ENCODE data around the gene PIAS4.
"Not testable (repeated sequence)": the region's sequence is repeated elsewhere in the genome, so short reads cannot be mapped to it uniquely, and the experiment has no call there.

PIAS4 gene, protein sequence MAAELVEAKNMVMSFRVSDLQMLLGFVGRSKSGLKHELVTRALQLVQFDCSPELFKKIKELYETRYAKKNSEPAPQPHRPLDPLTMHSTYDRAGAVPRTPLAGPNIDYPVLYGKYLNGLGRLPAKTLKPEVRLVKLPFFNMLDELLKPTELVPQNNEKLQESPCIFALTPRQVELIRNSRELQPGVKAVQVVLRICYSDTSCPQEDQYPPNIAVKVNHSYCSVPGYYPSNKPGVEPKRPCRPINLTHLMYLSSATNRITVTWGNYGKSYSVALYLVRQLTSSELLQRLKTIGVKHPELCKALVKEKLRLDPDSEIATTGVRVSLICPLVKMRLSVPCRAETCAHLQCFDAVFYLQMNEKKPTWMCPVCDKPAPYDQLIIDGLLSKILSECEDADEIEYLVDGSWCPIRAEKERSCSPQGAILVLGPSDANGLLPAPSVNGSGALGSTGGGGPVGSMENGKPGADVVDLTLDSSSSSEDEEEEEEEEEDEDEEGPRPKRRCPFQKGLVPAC

DNA sequence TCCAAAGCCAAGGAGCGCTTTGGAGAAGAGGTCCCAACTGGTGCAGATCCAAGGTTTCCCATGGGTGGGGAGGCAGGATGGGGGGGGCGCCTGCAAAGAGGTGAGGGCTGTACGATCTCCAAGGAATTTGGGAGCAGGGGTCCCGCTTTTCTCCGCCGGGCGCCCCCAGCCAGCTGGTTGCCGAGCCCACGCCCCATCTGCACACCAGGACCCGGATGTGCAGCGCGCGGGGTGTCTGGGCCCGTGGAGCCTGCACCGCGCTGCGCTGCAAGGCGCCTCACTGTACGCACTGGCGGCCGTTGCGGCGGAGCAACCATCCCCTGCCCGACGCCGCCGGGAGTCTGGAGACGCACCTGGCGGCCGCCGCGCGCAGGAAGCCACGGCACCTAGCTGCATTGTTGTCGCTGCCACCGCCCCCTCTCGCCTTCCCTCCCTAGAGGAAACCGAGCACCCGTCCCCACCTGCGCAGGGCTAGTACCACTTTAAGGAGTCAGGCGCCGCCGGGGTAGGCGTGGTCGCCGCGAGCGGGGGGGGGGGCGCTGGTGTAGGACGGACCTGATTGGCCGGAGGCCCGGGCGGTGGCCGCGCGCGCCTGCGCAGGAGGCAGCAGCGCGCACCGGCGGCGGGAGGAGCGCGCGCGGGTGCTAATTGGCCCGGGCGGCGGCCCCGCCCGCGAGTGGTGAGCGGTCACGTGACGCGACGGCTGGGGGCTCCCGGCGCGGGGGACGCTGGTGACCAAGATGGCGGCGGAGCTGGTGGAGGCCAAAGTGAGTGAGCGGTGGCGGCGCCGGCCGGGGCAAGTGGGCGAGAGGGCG is at the start of gene PIAS4:
Gene PIAS4, plus strand, starts transcription at position 716 of the 815 bp plus-strand sequence. Its CDS starts 25 bp downstream, at position 741.
- DNase-seq, result peak; percentile 97

DNA sequence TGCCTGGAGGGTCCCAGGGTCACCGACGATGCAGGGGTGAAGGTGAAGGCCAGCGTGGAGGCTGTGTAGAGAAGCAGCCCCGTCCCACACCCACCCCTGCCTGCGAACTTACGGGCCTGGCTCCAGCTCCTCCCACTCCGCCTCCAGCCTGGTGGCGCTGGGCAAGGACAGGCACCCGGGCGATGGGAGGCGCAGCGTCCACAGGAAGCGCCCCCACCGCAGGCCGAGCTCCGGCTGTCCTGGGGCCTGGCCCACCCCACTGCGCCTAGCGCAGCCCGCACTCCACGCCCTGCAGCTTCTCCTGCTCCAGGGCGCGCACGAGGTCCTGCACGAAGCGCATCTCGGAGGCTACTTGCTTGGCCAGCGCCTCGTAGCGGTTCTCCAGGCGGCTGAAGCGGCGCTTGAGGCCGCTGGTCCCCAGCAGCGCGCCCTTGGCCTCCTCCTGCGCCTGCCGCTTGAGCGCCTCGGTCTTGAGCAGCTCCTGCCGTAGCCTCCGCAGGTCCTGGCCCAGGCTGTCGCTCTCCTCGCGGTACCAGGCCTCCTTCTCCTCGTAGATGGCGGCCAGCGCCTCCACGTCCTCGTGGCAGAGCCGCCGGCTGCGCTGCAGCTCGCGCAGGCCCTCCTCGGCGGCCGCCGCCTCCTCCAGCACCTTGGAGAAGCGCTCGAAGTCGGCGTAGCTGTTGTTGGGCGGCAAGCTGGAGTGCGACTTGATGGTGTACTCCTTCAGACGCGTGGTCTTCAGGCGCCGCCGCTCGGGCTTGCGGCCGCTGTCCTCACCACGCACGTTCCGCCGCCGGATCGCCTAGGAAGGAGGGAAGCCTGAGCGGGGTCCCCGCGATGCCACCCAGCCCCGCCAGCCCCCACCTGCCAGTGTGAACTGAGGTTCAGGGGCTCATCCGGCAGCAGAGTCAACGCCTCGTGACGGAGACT is 48.4 kb upstream of the PIAS4 start:
- no peak for DNase-seq

DNA sequence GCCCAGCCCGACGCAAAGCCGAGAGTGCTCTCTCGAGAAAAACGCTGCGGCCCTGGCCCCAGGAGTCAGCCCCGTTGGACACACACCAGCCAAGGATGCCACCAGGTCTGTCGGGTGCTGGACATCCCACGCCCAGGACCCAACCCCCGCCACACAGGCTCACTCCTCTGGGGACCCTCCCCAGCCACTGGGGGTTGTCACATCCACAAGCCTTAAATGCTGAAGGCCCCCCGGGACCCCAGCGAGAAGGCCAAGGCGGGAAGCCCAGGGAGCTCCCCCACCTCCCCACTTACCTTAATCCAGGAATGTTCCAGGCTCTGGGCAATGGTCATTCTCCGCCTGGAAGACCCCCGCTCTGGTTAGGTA is 47.8 kb upstream of the PIAS4 start:
- no peak for DNase-seq

DNA sequence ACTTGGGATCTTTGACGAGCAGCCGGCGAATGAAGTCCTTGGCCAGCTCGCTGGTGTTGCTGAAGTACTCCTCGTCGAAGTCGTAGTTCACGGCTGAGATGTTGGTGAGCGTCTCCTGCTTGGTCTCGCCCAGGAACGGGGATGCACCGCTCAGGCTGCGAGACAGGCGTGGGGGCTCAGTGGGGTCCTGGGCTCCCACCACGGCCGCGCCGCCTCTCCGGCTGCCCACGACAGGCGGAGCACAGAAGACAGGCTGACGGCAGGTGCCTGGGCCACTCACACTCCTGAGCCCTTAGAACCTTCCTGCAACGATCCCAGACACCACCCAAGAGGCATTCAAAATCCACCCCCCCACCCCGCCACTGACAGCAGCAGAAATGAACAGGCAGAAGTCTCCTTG is 46.5 kb upstream of the PIAS4 start:
- no peak for DNase-seq

DNA sequence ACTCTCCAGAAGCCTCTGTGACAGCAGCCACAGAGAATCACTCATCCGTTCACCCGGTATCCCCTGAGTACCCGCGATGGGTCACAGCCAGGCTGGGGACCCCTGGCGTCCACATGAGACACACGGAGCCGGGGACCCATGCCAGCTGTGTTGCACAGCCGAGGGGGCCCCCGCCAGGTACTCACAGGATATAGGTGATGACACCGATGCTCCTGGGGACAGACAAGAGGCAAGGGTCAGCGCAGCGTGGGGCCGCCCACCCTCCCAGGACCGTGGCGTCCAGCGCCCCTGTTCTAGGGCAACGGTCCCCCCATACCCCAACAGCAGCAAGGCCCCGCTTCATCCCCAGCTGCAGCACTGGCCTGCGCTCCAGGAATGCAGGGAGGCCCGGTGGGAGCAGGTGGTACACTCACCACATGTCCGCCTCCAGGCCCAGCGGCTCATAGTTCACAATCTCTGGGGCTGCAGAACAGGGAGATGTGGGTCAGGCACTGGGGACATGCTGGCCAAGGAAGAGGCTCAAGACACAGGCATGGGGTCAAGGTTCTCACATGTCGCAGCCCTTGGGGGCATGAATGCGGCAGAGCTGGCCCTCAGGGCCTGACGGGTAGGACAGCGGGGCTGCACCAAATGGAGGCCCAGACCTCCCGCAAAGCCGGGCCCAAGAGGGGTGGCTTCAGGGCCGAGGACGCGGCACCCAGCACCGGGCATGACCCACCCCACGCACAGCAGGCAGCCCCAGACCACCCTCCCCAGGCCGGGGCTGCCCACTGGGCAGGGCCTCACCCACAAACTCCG is 43.9 kb upstream of the PIAS4 start:
- no peak for DNase-seq

DNA sequence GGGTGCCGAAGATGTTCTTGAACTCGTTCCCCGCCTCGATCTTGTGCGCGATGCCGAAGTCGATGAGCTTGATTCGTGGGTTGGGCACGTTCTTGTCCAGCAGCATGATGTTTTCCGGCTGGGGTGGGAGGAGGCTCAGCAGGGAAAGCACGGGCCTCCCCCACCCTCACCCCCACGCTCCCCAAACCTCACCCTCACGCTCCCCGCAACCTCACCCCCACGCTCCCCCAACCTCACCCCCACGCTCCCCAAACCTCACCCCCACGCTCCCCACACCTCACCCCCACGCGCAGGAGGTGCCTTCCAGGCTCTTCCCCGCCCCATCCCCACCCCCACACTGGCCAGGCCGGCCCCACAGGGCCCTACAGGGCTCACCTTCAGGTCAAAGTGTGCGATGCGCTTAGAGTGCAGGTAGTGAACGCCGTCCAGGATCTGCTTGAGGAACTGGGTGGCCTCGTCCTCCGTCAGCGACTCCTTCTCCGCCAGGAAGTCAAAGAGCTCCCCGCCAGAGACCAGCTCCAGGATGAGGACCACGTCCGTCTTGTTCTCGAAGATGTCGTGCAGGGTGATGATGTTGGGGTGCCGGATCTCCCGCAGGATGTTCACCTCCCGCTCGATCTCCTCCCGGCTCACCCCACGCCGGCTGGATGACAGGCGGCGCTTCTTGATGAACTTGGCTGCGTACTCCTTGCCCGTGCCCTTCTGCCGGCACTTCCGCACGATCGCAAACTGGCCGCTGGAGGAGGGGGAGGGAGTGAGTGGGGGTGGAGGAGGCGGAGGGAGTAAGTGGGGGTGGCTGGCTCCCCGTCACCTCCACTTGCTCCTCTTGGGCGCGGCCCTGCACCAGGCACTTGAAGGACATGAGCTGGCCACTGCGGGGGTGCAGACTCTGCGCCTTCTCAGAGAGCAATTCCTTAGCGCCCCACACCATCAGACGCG is 43.0 kb upstream of the PIAS4 start:
- no peak for DNase-seq

DNA sequence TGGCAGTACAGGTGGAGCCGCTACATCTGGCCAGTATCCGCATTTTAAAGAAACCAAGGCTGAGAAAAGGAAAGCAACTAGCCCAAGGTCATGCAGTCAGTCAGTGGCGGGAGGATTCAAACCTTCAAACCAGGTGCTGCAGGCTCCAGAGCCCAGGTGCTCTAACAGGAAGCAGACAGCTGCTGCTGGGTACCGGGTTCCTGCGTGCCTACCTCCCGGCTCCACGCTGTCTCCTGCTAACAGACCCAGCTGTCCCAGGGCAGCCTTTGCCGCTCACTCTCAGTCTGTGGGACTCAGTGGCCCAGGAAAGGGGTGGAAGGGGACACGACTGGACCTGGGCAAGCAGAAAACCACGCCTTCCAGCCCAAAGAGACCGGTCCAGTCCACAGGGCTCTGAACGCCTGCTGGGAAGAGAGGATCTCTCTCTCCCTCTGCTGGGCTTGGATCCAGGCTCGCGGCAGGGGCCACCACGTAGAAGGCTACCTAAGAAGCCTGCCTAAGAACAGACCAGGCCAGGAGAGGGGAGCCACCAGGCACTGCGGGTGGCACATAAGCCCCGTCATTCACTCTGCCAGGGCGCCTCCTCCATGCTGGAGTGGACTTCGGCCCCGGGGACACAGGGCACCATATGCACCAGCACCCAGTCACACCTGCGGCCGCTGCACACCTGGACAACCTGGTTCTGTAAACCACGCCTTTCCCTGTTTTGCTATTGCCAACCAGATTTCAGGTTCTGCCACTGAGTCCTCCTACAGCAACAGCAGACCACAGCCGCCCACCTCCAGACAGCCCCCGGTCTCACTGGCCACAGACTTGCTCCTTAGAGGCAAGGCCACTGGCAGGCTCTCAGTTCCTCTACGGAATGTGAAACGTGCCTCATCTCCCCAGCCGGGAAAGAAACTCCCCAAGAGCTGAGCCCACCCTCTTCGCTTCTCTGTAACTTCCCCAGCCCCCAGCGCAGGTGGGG is 41.2 kb upstream of the PIAS4 start:
- no peak for DNase-seq

DNA sequence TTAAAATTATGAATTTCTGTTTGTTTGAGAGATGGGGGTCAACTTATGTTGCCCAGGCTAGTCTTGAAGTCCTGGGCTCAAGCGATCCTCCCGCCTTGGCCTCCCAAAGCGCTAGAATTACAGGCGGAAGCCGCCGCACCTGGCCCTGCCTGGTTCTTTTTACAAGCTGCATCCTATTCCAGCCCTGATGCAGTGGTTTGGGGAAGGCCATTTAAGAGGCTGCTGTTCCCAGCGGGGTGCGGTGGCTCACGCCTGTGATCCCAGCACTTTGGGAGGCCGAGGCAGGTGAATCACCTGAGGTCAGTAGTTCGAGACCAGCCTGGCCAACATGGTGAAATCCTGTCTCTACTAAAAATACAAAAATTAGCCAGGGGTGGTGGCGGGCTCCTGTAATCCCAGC is 39.6 kb upstream of the PIAS4 start:
- not testable (repeated sequence) for DNase-seq

DNA sequence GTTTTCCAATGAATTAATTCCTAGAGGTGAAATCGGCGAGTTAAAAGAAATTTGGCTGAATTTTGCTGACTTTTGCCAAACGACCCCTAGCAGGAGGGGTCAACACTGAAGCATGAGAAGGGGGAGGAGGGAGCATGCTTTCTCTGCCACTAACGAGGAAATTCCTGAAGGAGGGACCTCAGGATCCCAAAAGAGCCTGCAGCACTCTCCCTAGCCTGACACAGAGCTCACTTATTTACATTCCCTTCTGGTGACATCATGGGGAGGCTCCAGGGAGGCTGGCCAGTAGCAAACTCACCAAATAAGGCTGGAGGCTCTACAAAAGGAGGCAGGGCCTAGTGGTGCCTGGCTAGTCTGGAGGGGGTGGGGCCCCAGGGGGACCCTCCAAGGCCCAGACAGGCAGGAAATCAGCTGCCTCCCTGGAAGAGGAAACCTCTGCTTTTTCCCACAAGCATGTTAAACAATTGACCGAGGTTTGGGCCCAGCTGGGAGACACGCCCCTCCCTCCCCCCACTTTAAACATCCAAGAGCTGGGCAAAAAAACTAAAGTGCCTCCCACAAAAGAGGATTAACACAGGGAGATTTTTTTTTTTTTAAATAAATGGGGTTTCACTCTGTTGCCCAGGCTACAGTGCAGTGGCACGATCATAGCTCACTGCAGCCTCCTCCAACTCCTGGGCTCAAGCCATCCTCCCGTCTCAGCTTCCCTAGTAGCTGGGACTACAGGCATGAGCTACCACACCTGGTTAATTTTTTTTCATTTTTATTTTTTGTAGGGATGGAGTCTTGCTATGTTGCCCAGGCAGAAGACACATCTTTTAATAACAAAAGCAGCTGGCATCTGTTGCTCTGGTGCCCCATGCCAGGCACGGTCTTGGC is 38.7 kb upstream of the PIAS4 start:
- DNase-seq, result peak; percentile 90

DNA sequence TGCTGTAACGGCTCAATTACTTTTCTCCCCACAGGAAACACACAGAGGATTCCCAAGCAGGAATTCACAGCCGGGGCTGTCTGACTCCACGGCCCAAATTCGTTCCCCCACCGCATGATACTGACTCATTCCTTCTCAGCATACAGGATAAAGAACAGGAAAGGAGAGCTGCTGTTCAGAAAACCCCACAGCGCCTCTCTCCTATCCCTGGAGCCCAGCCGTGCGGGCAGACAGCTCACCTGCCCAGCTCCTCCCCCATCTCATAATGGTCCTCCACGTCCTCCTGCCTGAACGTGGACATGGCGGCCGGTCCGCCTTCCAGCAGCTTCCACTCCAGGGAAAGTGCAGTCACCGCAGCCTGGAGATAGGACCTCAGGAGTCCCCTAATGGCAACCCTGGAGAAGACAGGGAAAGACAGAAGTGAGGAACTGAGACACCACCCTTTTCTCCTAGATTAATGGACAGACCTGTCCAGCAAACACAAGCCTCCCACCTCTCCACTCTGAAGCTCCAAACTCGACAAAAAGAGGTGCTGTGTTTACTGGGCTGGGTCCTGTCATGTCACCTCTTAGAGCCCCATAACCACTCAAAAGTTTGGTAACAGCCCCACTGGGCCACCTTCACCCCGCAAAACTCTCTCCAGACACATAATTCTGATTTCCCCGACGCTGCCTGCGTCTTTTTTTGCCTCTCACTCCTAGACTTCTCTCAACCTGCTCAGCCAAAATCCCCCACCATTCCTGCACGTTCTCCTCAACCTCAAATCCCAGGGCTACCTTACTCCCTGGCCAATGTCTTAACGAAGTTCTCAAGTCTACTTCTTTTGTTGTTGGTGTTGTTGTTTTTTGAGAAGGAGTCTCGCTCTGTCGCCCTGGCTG is 37.9 kb upstream of the PIAS4 start:
- no peak for DNase-seq

DNA sequence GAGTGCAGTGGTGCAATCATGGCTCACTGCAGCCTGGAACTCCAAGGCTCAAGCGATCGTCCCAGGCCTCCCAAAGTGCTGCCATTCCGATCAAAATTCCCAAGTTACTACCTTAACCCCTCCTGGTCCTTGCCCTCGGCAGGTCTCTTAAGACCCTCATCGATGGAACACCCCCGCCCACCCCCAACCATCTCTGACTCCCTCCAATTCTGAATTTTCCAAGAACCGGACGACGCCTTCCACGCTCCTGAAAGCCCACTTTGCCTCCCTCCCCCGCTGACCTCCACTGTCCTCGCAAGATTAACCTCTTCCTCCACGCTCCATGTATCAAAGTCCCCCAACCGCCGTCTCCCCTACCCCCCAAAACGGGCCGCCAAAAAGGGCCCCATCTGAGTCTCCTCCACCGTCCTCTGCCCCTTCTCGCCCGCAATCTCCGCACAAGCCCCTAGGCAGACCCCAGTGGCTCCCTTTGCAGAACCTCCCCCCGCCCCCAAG is 37.2 kb upstream of the PIAS4 start:
- no peak for DNase-seq

DNA sequence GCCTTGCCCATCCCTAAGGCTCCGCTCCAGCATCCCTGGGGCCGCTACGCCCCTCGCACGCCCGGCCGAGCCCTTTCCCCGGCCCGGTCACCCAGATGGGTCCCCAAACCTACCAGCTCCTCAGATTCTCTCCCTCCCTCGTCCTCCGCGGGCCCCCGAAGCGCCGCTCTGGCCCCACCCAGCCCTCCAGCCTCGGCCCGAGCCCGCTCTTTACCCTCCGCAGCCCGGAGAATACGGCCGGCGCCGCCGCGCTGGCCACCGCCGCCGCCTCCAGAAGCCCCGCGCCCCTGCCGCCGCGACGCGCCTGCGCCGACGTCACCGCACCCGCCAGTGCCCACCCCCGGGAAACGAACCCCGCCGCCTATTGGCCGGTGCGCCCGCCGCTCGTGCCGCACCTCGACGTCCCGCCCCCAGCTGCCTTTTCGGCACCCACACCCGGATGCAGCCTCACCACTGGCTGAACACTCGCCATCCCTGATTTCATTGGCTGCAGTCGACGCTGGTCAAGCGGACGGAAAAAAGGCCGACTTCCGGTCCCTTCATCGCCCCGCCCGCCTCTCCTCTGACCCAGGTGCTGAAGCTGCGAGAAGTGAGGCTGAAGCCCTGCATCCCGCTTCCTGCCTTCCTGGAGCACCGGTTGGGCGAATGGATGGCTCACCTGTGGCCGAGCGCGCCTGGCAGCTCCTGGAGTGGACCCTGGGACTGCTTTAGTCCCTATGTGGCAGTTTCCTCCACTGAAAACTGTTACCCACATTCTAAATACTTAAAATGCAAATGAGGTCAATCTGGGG is 36.5 kb upstream of the PIAS4 start, which contains the start of gene DAPK3:
Gene DAPK3, minus strand, starts transcription at position 292 of the 791 bp plus-strand sequence. CDS start 1,364 bp downstream, outside the sequence.
- peak; percentile 98 for DNase-seq

DNA sequence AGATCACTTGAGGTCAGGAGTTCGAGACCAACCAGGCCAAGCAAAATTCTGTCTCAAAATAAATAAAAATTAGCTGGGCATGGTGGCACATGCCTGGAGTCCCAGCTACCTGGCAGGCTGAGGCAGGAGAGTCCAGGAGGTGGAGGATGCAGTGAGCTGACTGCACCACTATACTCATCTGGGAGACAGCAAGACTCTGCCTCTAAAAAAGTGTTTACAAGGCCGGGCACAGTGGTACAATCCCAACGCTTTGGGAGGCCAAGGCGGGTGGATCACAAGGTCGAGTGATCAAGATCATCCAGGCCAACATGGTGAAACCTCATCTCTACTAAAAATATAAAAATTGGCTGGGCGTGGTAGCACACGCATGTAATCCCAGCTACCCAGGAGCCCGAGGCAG is 32.4 kb upstream of the PIAS4 start:
- DNase-seq, result no peak

DNA sequence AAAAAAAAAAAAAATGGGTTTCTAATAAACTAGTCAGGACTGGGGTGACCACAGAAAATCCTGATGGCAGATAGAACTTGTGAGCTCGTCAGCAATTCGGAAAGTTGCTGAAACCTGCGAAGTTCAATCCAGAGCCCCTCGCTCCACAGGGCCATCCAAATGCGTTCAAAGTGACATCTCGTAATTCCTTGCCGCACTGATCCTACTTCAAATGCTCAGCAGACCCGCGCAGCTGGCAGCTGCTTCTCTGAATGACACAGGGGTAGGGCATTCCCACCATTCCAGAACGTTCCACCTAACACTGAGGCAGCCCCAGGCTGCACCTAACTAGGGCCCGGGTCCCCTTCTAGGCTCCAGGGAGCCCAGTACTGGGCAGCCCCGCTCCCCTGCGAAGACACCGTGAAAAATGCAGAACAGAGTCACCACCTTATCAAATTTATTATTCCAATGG is 31.9 kb upstream of the PIAS4 start:
- no peak for DNase-seq

DNA sequence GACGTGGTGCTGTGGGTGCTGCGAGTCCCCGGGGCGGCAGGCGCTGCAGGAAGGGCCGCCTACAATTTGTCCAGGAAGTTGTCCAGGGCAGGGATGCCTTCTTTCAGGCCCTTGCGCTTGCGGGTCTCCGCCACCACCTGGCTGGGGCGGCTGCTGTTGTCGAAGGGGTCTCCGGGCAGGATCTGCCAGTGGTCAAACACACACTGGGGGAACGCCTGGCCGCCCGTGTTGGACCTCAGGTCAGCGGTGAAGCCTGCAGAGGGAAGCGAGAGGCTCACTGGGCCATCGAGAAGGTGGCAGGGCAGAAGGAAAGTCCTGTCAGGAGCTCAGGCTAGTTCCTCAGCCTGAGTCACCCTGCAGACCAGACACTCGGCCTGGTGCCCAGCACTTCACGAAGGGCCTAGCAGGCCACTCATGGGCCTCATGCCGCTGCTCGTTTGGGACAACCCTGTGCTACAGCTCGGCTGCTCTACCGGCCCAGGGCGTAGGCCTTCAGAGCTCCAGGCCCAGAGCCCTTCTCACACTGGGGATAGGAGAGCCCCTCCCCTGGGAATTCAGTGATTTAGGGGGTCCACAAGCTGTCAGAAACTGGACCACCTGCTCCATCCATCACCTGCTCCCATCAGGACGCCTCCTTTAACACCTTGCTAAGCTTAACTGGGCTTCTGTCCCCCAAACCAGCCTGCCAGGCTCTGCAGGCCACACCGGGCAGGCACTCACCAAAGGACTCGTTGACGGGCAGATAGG is 30.9 kb upstream of the PIAS4 start:
- no peak for DNase-seq
